OCI-LY7 (cell line): ENCODE results near the gene RAD50. TPM values are rescaled to one million over a fixed set of nuclear protein-coding genes. Genes with fewer than 3 reads are reported as not detected.

Experiments used
- BruUV-seq: library from RNA; stranded (reverse); fragments of 400-500 nt; replicated peaks from 2 replicates; lab custom pipeline; 2021; lab: Mats Ljungman, UMichigan
- CTCF ChIA-PET: fragments of 300-600 bp; sonication (Branson Sonifier 250); formaldehyde crosslinking; loops from one replicate; lab custom pipeline; 2022; ENCODE audit warnings: antibody characterized with exemption; ENCODE audit not compliant: unreplicated experiment; lab: Charles Lee
- POLR2A ChIA-PET: fragments of 300-600 bp; sonication (Branson Sonifier 250); formaldehyde crosslinking; loops from one replicate; lab custom pipeline; 2022; ENCODE audit warnings: antibody characterized with exemption; lab: Charles Lee
- DNase-seq: peaks from one replicate; pipeline ENCODE4 v3.0.0-alpha.2; 2015; ENCODE audit warnings: low spot score
- H2AFZ ChIP-seq: fragments of 200-600 bp; sonication (generic), shearing (Covaris generic); 2 replicates; pipeline ENCODE4 v1.6.1; 2014; ENCODE audit warnings: mild to moderate bottlenecking, antibody characterized with exemption, low read length, moderate library complexity
- H3K27ac ChIP-seq: fragments of 200-600 bp; sonication (generic); 2 replicates; pipeline ENCODE4 v1.5.1; 2014; ENCODE audit warnings: mixed run types, low read depth, mild to moderate bottlenecking, moderate library complexity, low read length, inconsistent platforms; ENCODE audit not compliant: poor library complexity, severe bottlenecking
- H3K36me3 ChIP-seq: fragments of 200-600 bp; sonication (generic); 2 replicates; pipeline ENCODE4 v1.6.1; 2014; ENCODE audit warnings: mild to moderate bottlenecking, antibody characterized with exemption, low read length, moderate library complexity, mixed read lengths; ENCODE audit not compliant: insufficient read depth
- H3K4me1 ChIP-seq: fragments of 200-600 bp; sonication (generic); 2 replicates; pipeline ENCODE4 v1.5.1; 2014; ENCODE audit warnings: mild to moderate bottlenecking, low read length; ENCODE audit not compliant: insufficient read depth, poor library complexity, severe bottlenecking
- H3K4me2 ChIP-seq: fragments of 200-600 bp; sonication (generic); 2 replicates; pipeline ENCODE4 v1.6.1; 2014; ENCODE audit warnings: mild to moderate bottlenecking, low read length
- H3K4me3 ChIP-seq: fragments of 200-600 bp; sonication (generic); 2 replicates; pipeline ENCODE4 v1.5.1; 2014; ENCODE audit warnings: mild to moderate bottlenecking, low read depth, low read length; ENCODE audit not compliant: poor library complexity, severe bottlenecking
- H3K79me2 ChIP-seq: fragments of 200-600 bp; sonication (generic); 2 replicates; pipeline ENCODE4 v1.6.1; 2016; ENCODE audit warnings: low read depth, mild to moderate bottlenecking, low read length, moderate library complexity, mixed read lengths; ENCODE audit not compliant: insufficient read depth
- H3K9me2 ChIP-seq: fragments of 200-600 bp; sonication (generic); 2 replicates; pipeline ENCODE4 v1.6.1; 2016; ENCODE audit warnings: mild to moderate bottlenecking, low read length, mixed read lengths; ENCODE audit not compliant: insufficient read depth
- H3K9me3 ChIP-seq: fragments of 200-600 bp; sonication (generic); 2 replicates; pipeline ENCODE4 v1.6.1; 2014; ENCODE audit warnings: mild to moderate bottlenecking, mixed run types, low read length, mixed read lengths
- H4K20me1 ChIP-seq: fragments of 200-600 bp; sonication (generic); 2 replicates; pipeline ENCODE4 v1.6.1; 2014; ENCODE audit warnings: mild to moderate bottlenecking, antibody characterized with exemption, low read length, moderate library complexity, mixed read lengths; ENCODE audit not compliant: insufficient read depth
- CTCF ChIP-seq: fragments of 200-600 bp; sonication (generic); conservative IDR thresholded peaks from 2 replicates; pipeline ENCODE4 v1.5.1; 2014; ENCODE audit warnings: mild to moderate bottlenecking, antibody characterized with exemption, low read length, moderate library complexity, mixed read lengths
- EZH2phosphoT487 ChIP-seq: fragments of 200-600 bp; sonication (generic); IDR thresholded peaks from 2 replicates; pipeline ENCODE4 v1.6.1; 2018; ENCODE audit warnings: low read depth, borderline replicate concordance, mild to moderate bottlenecking, mixed run types, antibody characterized with exemption, low read length, moderate library complexity, mixed read lengths
- intact Hi-C: fragments of 100-400 bp; cut with micrococcal nuclease; formaldehyde crosslinking; loops from one replicate; pipeline ENCODE4 v1.10.0; 2022; ENCODE audit not compliant: unreplicated experiment
- total RNA-seq, 2 experiments: library from RNA; depleted of rRNA in 1 of 2; stranded (reverse); fragments of >200 nt in 1 of 2; shearing (Covaris generic) in 1 of 2; gene quantifications; 2 replicates each; pipeline ENCODE4 v1.2.3, GENCODE V29; 2014 to 2022

RAD50 gene
- total RNA-seq, 2 experiments from 2014 or later: 24.0 to 59.8 TPM

GRCh38 chr5:132651838-132652469 is 95.2 kb downstream of the RAD50 start:
- Histone ChIP-seq H3K79me2 (no peaks in the 10 kb centered on the region), H4K20me1 (no peaks in the 10 kb centered on the region), H3K9me3 (peaks cover 4% of the 10 kb centered on the region; the same call in 1 of the 2 replicates), H3K36me3 (no peaks in the 10 kb centered on the region), H3K27ac (no peak overlapping the region), H3K4me3 (no peak overlapping the region), H2AFZ (no peak overlapping the region), H3K4me1 (no peaks in the 10 kb centered on the region), H3K4me2 (no peak overlapping the region), H3K9me2 (no peaks in the 10 kb centered on the region)
- TF ChIP-seq EZH2phosphoT487 (no peak), CTCF (no peak)
- ChIA-PET POLR2A (no interaction called here), CTCF (no interaction called here)
- intact Hi-C loops: loop anchor here (5.0 kb wide), 1 partner anchor 265 kb away; no protein-coding TSS in a partner anchor
- DNase-seq: no peak
- BruUV-seq: no TSS peak

GRCh38 chr5:132653716-132654115 is 96.9 kb downstream of the RAD50 start:
- Histone ChIP-seq H3K4me2 (no peak overlapping the region), H3K79me2 (no peaks in the 10 kb centered on the region), H3K9me3 (no peaks in the 10 kb centered on the region), H4K20me1 (no peaks in the 10 kb centered on the region), H3K36me3 (no peaks in the 10 kb centered on the region), H3K9me2 (no peaks in the 10 kb centered on the region), H3K4me3 (no peak overlapping the region), H3K27ac (no peak overlapping the region), H2AFZ (no peak overlapping the region), H3K4me1 (no peaks in the 10 kb centered on the region)
- ChIA-PET POLR2A (no interaction called here), CTCF (no interaction called here)
- no TSS peak for BruUV-seq
- no peak for TF ChIP-seq CTCF
- TF ChIP-seq EZH2phosphoT487: no peak
- no peak for DNase-seq
- intact Hi-C loops: loop anchor here (5.0 kb wide), 1 partner anchor 266 kb away; no protein-coding TSS in a partner anchor
